Measurements from ENCODE around the gene KANK2.
A peak's percentile ranks its signal among the peaks of the same experiment; 100 is the strongest.

Gene KANK2

GRCh38 chr19:11198769-11199424 lies 1.6 kb upstream of the KANK2 start:
- Histone ChIP-seq H3K27ac (no peak overlapping the region), H3K4me3 (ENCODE audit: low read depth, low read length) (no peak overlapping the region), H3K36me3 (replicated peaks) (peaks cover 5% of the 10 kb centered on the region), H3K27me3 (replicated peaks) (no peaks in the 10 kb centered on the region)
- TF ChIP-seq, protein P1, sequence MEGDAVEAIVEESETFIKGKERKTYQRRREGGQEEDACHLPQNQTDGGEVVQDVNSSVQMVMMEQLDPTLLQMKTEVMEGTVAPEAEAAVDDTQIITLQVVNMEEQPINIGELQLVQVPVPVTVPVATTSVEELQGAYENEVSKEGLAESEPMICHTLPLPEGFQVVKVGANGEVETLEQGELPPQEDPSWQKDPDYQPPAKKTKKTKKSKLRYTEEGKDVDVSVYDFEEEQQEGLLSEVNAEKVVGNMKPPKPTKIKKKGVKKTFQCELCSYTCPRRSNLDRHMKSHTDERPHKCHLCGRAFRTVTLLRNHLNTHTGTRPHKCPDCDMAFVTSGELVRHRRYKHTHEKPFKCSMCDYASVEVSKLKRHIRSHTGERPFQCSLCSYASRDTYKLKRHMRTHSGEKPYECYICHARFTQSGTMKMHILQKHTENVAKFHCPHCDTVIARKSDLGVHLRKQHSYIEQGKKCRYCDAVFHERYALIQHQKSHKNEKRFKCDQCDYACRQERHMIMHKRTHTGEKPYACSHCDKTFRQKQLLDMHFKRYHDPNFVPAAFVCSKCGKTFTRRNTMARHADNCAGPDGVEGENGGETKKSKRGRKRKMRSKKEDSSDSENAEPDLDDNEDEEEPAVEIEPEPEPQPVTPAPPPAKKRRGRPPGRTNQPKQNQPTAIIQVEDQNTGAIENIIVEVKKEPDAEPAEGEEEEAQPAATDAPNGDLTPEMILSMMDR (IDR thresholded peaks at IDR 0.05; ENCODE audit: low read depth, low read length, missing control alignments): no peak
- DNase-seq: no peak
- in situ Hi-C loops (cut with HindIII; ENCODE audit: low pct_ligation_motif_present, low sequenced_read_pairs): no loop called here

GRCh38 chr19:11198175-11198534 lies 810 bp upstream of the KANK2 start:
- DNase-seq: no peak
- TF ChIP-seq, protein P1 (IDR thresholded peaks at IDR 0.05; ENCODE audit: low read depth, low read length, missing control alignments): no peak
- Histone ChIP-seq H3K27me3 (replicated peaks) (no peaks in the 10 kb centered on the region), H3K36me3 (replicated peaks) (peaks cover 12% of the 10 kb centered on the region), H3K27ac (no peak overlapping the region), H3K4me3 (ENCODE audit: low read depth, low read length) (no peak overlapping the region)
- in situ Hi-C loops (cut with HindIII; ENCODE audit: low pct_ligation_motif_present, low sequenced_read_pairs): no loop called here

- TF ChIP-seq, protein P1 (IDR thresholded peaks at IDR 0.05; ENCODE audit: low read depth, low read length, missing control alignments): no peak
- Histone ChIP-seq H3K36me3 (replicated peaks) (peaks cover 25% of the 10 kb centered on the region), H3K4me3 (ENCODE audit: low read depth, low read length) (peak overlapping the region; percentile 83), H3K27ac (no peak overlapping the region), H3K27me3 (replicated peaks) (no peaks in the 10 kb centered on the region)
- no peak for DNase-seq
- in situ Hi-C loops (cut with HindIII; ENCODE audit: low pct_ligation_motif_present, low sequenced_read_pairs): no loop called here
Observed at GRCh38 chr19:11196406-11197287, 698 bp downstream of the KANK2 start.

DNA sequence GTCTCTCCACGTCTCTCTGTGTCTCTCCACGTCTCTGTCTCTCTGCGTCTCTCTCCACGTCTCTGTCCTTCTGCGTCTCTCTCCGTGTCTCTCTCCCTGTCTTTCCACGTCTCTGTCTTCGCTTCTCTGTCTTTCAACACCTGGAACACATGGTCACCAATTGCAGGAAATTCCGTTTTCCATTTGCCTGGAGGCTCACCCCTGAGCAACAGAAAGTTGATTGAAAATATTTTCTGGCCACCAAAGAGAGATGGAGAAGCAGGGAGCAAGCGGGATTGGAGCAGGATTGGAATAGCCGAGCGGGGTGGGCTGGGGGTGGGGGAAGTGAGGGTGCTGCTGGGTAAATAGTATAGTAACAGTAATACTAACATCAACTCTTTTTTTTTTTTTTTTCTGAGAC lies 1.7 kb downstream of the KANK2 start:
- H3K27me3 ChIP-seq (replicated peaks): no peaks in the 10 kb centered on the region
- H3K27ac ChIP-seq: no peak overlapping the region
- H3K36me3 ChIP-seq (replicated peaks): peaks cover 32% of the 10 kb centered on the region
- TF ChIP-seq, protein P1 (IDR thresholded peaks at IDR 0.05; ENCODE audit: low read depth, low read length, missing control alignments): no peak
- in situ Hi-C loops (cut with HindIII; ENCODE audit: low pct_ligation_motif_present, low sequenced_read_pairs): no loop called here
- peak overlapping the region; percentile 30 for H3K4me3 ChIP-seq (ENCODE audit: low read depth, low read length)
- DNase-seq: no peak

DNA sequence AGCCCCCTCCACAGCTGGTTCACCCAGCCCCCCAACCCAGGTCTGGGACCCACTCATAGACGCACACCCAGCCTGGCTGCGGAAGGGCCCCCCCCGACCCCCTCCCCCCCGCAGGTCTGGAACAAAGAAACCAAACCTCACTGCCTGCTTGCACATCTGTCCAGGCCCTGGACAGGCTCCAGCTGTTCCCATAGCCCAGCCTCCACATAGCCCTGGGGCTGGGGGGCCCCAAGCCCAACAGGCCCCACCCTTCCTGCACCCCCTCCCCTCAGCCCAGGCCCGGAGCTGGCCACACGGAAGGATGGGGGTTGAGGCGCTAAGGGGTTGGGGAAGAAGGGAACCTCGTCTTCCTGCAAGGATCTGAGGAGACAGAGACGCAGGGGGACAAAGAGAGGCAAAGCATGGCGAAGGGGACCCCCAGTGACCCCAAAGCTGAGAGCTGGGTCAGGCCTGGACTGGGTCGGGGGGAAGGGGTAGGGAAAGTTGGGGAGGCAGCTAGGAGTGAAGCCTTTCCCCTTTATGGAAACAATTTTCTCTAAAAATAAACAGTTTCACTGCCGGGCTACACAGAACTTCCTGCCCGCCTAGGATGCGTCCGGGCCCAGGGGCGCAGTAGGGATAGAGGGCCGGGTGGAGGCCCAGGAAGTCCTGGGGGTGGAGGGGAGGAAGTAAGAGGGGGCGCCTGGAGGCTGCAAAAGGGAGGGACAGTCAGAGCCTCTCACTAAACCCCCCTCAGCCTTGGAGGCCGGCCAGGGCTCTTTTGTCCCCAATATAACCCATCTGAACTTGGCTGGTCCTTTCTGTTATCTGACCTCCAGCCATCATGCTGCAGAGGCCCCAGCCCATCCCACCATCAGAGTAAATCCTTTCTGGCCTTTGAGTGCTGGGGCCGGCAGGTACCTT lies 2.4 kb downstream of the KANK2 start:
- no peaks in the 10 kb centered on the region for H3K27me3 ChIP-seq (replicated peaks)
- DNase-seq: no peak
- TF ChIP-seq, protein P1 (IDR thresholded peaks at IDR 0.05; ENCODE audit: low read depth, low read length, missing control alignments): no peak
- in situ Hi-C loops (cut with HindIII; ENCODE audit: low pct_ligation_motif_present, low sequenced_read_pairs): no loop called here
- no peak overlapping the region for H3K27ac ChIP-seq
- peaks cover 35% of the 10 kb centered on the region for H3K36me3 ChIP-seq (replicated peaks)
- H3K4me3 ChIP-seq (ENCODE audit: low read depth, low read length): peak overlapping the region; percentile 30
